ENCODE measurements around the gene PRKAA1.
"Not testable (repeated sequence)": the region's sequence is repeated elsewhere in the genome, so short reads cannot be mapped to it uniquely, and the experiment has no call there.

PRKAA1 gene

DNA sequence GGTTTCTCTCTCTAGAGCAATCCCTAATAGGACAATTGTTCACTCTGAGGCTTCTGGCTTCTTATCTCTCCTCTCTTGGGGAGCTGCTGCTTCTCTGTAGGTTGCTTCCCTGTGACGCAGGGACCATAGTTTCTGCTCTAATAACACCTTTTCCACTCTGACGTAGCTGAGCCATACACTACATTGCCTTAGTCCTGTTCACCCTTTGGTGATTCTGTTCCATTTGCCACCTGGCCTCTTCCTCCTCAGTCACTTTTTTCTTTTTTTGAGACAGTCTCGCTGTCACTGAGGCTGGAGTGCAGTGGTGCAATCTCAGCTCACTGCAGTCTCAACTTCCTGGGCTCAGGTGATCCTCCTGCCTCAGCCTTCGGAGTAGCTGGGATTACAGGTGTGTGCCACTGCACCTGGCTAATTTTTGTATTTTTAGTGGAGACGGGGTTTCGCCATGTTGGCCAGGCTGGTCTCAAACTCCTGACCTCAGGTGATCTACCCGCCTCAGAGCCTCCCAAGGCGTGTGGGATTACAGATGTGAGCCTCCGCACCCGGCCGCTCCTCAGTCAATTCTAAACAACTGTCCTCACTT is 27.4 kb upstream of the PRKAA1 start:
- not testable (repeated sequence) for DNase-seq

DNA sequence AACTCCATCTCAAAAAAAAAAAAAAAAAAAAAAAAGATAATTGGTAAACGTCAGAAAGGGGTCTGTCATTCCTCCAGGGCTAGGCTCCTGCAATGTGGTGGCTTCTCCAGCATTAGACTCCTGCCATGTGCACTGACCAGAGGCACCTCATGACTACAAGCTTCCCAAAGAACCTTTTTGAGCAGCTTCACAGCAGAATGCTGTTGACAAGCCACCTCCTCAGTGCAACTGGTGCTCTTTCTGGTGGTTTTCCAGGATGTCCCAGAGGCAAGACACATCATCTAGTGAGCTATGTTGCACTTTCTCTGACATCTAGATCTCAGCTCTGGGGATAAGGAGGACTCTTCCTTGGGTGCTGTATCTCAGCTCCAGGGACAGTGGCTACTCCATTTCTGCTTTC is 25.3 kb upstream of the PRKAA1 start:
- DNase-seq: no peak

DNA sequence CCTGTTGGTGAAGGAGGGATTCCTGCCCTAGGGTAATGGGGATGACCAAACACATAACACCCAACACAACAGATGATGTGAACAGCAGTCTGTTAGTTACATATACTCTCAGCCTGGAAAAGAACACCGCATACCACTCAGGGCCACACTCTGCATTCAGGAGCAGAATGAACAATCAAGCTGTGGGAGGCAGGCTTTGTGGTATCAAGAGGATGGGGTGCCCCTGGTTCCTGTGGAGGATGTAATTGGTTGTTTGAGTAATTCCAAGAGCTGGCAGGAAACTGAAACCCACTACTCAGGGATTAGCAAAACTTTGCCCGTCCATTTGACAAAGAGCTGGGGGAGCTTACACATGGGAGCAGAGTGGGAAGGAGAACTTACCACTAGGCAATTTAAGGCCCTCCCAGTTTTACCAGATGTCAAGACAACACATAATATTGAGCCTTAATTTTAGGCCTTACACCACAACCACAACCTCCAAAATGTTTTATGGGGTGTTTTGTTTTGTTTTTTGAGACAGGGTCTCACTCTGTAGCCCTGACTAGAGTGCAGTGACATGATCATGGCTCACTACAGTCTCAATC is 15.6 kb upstream of the PRKAA1 start:
- no peak for DNase-seq

DNA sequence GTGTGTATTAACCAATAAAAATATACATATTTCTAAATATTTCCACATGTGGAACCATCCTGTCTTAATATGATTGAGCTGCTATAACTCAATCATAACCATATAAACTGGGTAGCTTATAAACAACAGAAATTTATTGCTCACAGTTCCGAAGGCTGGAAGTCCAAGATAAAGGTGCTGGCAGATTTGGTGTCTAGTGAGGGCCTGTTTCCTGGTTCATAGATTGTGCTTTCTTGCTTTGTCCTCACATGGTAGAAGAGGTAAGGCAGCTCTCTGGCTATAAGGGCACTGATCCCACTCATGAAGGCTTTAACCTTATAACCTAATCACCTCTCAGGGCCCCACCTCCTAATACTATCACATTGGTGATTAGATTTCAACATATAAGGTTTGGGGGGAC is 14.0 kb upstream of the PRKAA1 start:
- no peak for DNase-seq

DNA sequence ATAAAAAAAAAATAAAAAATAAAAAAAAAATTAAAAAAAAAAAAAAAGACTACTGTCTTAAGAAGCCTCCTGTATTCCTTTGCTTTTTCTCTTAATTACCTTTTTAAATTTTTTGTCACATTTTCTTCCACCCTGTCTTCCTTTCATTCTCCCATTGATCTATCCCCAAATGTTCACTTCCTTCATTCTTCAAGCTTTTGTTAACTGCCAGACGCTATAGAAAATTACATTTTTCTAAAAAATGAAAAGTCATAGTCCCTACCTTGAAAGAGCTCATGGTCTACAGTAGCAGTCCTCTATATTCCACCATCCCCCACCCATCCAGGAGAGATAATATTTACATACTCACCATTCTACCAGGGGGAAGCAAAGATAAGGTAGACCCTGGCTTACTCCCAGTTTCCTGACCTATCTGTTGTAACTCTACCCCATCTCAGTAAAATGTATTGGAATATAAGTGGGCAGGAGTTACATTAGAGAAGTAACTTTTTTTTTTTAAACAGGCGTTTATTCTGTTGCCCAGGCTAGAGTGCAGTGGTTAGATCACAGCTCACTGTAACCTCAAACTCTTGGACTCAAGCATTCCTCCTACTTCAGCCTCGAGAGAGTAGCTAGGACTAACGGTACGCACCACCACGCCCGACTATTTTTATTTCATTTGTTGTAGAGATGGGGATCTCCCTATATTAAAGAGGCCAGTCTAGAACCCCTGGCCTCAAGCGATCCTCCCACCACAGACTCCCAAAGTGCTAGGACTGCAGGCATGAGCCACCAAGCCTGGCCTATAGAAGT is 3.8 kb upstream of the PRKAA1 start:
- no peak for DNase-seq

DNA sequence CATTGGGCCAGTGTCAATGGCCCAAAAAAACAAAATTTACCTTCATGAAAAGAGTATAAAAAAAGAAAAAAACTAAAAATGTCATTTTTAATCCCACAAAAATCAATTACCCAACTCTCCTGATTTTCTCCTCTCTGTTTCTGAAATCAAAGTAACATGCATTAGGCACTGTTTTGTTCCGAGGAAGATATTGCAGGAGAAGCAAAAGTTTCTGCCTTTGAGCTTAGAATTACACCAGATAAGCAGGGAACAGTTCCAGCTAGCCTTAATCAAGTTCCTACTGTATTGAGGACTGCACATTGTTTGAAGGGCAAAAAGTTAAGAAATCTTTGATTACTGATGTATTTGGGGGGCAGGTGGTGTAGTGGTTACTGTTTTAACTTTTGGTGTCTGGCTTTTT is 1.1 kb upstream of the PRKAA1 start:
- DNase-seq: no peak

DNA sequence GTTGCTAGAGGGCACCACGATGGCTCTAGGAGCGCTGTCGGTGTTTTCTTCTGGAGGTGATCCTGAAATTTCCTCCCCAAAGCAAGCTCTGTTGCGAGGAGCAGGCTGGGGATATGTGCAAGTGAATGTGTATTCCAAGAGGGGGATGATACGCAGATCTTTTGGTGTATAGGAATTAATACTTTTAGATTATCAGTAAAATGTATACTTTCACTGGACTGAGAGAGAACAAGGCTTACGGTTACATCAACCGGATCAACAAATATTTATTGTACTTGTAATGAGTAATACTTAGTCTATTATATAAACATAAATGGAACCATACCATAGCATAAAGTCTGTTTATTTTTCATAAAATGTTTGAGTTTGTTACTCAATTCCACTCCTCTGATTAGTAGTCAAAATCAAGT is 632 bp upstream of the PRKAA1 start:
- no peak for DNase-seq

DNA sequence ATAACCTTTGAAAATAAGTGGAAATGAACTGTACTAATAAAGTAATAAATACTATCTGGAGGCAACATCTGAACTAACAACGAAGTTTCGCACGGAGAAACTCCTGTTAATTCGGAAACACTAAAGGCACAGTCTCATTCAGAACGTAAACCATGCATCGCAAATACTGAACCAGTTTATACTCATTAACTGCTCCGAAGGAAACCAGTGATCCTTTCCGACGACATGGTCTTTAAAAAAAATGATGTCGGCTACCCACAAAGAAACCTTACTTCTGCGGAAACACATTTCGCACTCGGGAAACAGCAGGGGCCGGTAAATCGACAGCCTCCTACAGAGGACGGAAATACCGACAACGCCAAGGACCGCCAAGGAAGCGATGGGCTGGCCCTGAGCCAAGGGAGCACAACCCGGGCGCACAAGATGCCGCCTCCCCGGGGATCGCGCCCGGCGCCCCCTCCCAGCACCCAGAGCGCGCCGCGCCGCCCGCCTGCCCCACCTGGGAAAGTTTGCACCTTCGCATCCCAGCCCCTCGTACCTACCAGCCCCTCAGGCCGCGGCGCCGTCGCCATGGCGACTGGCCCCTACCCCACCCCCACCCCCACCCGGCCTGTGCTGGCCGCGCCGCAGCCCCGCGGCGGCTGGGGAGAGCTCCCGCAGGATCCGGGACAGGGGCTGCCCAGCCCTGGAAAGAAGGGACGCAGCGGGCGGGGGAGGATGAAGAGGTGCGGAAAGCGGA is 732 bp downstream of the PRKAA1 start:
- DNase-seq: no peak

DNA sequence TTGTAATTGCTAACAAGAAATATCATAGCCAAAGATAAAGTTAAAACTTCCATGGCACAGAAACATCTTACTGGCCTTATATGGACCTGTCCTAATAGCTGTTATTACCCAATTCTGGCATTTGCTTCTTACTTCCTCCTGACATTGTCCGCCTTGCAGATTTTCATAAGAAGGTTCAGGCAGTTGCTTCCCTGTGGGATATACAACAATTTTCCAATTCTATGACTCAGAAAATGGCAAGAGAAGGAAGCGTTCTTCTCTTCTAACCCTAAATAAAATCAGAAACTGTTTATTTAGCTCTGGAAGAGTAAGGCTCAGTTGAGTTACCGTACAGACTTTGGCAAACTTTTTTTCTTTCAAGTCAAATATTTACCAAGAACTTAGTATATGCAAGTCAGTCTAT is 1.7 kb downstream of the PRKAA1 start:
- DNase-seq: no peak

DNA sequence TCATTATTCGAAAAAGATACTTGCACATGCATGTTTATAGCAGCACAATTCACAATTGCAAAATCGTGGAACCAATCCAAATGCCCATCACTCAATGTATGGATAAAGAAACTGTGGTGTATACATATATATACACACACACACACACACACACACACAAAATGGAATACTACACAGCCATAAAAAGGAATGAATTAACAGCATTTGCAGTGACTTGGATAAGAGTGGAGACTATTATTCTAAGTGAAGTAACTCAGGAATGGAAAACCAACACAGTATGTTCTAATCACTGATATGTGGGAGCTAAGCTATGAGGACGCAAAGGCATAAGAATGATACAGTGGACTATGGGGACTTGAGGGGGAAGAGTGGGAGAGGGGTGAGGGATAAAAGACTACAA is 3.3 kb downstream of the PRKAA1 start:
- DNase-seq: not testable (repeated sequence)

DNA sequence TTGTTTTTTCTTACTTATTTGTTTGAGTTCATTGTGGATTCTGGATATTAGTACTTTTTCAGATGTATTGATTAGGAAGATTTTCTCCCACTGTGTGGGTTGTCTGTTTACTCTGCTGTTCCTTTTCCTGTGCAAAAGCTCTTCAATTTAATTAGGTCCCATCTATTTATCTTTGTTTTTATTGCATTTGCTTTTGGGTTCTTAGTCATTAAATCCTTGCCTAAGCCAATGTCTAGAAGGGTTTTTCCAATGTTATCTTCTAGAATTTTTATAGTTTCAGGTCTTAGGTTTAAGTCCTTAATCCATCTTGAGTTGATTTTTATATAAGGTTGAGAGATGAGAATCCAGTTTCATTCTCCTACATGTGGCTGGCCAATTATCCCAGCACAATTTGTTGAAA is 3.8 kb downstream of the PRKAA1 start:
- DNase-seq: not testable (repeated sequence)

DNA sequence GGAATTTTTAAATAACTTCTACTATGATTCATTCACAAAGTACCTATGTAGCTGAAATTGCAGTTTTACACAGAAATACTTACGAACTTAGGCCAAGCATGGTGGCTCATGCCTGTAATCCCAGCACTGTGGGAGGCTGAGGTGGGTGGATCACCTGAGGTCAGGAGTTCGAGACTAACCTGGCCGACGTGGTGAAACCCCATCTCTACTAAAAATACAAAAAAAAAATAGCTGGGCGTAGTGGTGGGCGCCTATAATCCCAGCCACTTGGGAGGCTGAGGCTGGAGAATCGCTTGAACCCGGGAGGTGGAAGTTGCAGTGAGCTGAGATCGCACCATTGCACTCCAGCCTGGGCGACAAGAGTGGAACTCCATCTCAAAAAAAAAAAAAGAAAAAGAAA is 5.5 kb downstream of the PRKAA1 start:
- not testable (repeated sequence) for DNase-seq

DNA sequence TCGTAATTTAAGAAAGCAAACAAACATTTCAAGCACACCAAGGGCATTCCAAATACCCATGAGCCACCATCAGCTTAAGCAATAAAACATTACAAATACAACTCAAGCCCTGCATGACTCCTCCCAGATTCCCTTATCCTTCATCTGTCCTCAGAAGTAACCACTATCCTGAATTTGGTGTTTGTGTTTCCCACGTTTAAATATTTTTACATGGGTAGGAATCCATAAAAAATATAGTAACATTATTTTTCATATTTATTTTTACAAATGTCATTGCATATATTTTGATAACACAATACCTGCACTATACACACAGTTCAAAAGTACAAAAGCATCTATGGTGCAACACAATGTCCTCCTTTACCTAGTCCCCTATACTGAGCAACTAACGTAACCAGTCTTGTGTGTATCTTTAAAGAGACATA is 6.4 kb downstream of the PRKAA1 start:
- no peak for DNase-seq

DNA sequence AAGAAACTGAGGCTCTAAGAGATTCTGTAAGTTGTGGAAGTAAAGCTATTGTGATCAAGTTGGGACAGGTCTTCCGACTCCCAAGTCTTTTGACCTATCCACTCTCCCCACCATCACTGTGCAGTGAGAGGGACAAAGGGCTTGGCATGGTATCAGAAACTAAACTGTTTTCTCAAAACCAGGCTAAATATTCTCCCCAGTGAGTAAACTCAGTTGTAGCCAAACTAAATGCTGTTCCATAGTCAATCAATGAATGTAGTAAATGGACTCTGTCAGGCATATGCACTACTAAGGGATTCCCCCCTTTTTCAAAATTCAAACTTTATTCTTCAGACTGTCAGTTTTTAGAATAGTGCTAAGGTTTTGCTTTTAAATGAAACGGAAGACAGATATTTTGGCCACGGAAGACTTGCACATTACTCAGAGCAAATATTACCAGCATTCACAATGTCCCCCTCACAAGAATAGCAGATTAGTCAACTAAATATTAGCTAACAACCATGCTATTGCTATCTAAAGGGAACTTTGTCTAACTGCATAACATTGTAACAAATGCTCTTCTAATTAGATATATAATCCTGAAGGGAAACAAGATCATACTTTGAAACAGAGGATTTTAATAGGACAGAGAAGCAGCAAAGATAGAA is 7.1 kb downstream of the PRKAA1 start:
- no peak for DNase-seq

DNA sequence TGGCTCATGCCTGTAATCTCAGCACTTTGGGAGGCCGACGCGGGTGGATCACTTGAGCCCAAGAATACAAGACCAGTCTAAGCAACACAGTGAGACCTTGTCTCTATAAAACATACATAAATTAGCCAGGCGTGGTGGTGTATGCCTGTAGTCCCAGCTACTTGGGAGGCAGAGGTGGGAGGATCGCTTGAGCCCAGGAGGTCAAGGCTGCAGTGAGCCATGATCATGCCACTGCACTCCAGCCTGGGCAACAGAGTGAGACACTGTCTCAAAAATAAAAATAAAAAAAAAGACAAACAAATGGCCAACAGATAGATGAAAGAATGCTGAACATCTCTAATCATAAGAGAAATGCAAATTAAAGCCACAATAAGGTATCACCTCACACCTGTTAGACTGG is 9.2 kb downstream of the PRKAA1 start:
- not testable (repeated sequence) for DNase-seq

DNA sequence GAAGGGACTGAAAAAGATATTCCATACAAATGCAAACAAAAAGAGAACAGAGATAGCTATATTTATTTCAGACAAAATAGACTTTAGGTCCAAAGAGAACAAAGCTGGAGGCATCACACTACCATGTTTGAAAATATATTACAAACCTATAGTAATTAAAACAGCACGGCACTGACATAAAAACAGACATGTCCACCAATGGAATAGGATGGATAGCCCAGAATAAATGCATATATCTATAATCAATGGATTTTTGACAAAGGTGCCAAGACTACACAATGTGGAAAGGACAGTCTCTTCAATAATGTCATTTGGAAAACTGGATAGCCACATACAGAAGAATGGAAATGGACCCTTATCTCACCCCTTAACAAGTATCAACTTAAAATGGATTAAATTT is 10.2 kb downstream of the PRKAA1 start:
- DNase-seq: no peak

DNA sequence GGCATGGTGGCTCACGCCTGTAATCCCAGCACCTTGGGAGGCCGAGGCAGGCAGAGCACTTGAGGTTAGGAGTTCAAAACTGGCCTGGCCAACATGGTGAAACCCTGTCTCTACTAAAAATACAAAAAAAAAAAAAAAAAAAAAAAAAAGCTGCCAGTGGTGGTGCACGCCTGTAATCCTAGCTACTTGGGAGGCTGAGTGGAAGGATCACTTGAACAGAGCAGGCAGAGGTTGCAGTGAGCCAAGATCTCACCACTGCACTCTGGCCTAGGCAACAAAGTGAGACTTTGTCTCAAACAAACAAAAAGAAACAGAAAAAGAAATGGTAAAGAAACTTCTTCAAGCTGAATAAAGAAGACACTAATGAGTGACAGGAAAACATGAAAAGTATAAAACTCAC is 11.5 kb downstream of the PRKAA1 start:
- not testable (repeated sequence) for DNase-seq

DNA sequence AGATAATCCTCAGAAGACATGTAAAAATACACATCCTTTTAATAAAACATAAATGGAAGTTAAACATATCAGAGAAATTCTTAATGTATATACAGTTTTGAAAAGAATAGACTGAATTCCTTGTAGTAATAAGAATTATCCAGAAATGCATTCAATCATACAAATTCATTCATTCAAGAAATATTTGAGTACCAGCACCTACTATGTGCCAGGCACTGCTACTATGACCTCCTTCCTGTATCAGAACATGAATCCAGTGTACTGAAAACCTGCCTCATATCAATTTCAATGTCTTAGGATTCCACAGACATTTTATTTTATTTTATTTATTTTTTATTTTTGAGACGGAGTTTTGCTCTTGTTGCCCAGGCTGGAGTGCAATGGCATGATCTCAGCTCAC is 13.3 kb downstream of the PRKAA1 start:
- no peak for DNase-seq

DNA sequence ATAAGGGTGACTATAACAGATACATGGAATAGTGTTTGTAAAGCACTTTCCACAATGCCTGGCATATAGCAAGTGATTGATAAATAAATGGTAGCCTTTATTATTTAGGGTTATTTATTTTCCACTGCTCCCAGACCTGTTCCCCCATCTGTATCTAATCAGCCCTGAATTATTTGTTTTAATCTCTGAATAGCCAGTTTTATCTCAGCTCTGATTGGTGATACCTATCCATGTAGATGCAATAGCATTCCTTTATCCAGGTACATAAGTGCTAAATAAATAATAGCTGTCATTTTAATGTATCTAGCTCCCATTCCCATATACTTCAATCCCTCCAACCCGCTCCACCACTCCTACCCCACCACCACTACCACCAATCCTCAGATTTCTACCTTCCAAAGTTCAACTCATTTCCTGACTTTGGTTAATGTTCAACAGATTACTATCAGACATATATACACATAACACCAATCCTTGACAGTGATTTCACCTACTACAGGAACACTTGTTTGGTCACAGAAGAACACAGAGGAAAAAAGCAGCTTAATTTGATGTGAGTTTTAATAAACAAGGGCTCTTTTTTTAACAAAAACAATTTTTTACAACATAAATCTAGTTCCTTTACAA is 14.0 kb downstream of the PRKAA1 start:
- DNase-seq: no peak

DNA sequence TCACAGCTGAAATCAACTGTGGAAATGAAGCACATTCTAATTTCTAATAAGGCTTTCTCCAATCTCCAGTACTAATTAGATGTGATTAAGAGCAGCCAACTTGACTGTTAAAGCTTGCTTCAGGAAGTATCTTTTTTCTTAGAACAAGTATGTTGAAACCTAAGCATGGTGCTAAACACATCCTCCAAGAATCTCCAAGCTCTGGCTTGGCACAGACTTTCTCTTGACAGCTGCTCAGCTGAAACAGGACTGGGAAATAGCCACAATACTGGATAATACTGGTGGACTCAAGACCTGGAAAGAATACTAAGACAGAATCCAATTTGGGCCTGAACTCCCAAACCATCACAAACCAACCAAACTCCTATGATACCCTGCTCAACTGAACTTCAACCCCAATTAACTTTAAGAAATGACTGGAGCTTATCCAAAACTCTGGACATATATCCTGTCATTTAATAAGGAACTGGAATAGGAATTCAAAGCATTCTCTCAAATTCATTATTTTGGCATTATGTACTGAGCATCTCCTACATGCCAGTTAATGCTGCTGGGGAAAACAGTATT is 16.2 kb downstream of the PRKAA1 start:
- no peak for DNase-seq

DNA sequence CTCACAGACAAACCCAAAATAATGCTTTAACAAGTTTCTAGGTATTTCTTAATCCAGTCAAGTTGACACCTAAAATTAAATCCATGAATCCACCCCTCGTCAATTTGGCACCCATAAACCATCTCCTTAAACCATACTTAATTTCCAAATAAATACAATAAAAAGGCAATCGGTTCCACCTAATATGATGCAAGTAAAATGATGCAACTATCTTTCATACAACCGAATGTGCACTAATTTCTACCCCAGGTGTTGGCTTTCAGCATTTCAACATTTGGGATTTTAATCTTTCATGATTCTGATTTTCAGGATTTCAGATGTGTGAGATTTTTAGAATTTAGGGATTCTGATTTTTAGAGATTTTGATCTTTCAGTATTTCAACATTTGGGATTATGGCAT is 17.3 kb downstream of the PRKAA1 start:
- DNase-seq: no peak

DNA sequence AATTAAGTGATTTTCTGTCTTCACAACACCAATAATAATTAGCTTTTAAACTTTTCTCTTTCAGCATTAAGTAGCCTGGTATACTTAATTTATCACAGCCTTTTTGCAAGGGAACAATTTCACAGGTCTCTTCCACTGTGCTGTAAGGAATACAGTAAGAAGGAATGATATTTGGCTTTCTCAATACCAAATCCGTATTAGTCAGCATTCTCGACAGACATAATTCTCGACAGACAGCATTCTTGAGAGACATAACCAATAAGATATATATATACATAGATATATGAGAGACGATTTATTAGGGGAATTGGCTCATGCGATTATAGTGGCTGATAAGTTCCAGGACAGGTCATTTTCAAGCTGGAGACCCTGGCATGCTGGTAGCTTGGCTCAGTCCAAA is 18.0 kb downstream of the PRKAA1 start:
- no peak for DNase-seq

Measured in DMS79 (cell line).